LNCAP (cell line): Measurements from ENCODE around the gene SERPINE2.

Source experiments
- TF ChIP-seq, protein P1 (sequence below): fragments of 450-650 bp; IDR thresholded peaks from 2 replicates; pipeline ENCODE4 v1.5.1; 2017; ENCODE audit warnings: mild to moderate bottlenecking

Gene SERPINE2

DNA sequence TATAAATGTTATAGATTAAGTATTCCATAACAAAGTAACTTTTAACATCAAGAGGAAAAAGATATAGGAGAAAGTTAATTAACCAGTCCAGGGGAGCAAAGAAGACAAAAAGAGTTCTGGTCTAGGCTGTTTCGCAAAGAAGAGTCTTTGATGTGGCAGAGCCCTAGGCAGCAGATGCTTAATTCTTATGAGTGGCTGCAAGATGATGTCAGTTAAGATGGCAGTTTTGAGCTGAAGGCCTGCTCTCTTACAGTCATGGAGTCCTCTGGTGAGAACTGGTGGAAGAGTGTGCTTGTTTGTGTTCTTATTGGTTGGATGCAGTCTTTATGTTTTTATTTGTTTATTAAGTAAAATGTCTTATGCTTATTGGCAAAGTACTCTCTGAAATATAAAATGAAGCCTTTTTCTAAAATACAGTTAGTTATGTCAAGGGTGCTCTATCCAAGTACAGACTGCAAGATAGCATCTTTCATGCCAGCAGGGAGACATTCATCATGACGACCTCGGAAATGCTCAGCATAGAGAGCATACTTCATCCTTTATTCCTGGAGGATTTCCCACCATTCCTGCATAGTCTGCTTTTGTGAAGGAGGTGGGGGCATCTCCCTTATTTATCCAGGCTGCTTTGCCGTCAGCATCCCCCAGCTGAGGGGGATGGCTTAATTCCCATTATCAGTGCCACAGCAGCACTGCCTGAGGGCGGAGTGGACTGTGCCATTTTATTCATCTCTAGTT, 38.9 kb upstream of the SERPINE2 start:
- TF ChIP-seq, protein P1, sequence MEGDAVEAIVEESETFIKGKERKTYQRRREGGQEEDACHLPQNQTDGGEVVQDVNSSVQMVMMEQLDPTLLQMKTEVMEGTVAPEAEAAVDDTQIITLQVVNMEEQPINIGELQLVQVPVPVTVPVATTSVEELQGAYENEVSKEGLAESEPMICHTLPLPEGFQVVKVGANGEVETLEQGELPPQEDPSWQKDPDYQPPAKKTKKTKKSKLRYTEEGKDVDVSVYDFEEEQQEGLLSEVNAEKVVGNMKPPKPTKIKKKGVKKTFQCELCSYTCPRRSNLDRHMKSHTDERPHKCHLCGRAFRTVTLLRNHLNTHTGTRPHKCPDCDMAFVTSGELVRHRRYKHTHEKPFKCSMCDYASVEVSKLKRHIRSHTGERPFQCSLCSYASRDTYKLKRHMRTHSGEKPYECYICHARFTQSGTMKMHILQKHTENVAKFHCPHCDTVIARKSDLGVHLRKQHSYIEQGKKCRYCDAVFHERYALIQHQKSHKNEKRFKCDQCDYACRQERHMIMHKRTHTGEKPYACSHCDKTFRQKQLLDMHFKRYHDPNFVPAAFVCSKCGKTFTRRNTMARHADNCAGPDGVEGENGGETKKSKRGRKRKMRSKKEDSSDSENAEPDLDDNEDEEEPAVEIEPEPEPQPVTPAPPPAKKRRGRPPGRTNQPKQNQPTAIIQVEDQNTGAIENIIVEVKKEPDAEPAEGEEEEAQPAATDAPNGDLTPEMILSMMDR = no peak

GRCh38 chr2:224075588-224075987, 36.5 kb upstream of the SERPINE2 start:
- TF ChIP-seq, protein P1 = no peak

GRCh38 chr2:224073676-224074075, 34.6 kb upstream of the SERPINE2 start:
- TF ChIP-seq, protein P1 = no peak

DNA sequence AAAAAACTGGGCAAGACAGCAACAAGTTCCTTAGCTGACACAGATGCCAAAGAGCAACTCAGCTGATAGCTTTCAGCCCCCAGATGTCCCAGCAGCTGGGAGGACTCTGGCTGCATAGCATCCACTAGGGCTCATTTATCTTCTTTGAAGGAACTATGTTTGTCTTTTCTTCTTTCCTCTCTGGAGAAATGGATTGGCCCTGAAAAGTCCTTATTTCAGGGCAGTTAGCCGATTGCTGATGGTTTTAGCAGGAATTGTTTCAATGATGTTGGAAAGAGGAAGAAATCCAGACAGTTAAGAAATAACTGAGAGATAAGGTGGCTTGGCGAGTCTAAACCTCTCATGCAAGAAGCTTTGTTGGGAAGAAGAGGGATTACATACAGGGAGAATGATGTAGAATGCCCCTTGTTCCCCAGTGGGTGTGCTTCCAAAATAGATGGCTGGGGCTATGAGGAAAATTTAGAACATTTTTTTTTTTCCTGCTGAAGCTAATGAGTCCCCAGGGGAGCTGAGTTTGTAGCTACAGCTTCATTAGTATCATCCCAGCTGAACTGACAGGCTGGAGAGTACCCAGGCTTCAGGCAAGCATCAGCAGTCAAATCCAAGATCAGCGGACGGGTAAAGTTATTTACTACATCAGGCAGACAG, 33.6 kb upstream of the SERPINE2 start:
- TF ChIP-seq, protein P1 = no peak

DNA sequence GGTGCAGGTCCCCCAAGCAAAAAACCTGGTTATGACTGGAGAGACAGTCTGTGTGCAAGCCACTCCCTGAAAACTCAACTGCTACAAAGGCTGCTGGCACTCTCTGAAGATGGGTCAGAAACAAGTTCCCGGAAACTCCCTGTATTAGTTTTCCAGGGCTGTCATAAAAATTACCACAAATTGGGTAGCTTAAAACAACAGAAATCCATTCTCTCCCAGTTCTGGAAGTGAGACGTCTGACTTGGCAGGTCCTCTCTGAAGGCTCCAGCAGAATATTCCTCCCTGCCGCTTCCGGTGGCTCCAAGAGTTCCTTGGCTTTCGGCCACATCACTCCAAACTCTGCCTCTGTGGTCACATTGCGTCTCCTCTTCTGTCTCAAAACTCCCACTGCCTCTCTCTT, 30.1 kb upstream of the SERPINE2 start:
- TF ChIP-seq, protein P1 = no peak

DNA sequence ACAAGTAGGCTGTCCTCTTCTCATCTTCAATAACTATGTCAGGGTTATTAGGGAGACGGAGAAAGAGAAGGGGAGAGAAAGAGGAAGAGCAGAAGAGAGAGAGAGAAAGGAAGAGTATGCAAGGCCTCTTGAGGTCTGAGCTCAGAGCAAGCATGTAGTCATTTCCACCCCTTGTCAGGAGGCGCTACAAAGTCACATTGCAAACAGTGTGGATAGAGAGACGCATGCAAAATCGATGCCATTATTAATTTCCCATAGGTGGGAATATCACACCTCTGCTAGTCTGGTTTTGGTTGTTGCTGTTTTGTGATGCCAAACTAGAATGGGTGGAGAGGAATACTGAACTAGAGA, 24.2 kb upstream of the SERPINE2 start:
- TF ChIP-seq, protein P1 = no peak

DNA sequence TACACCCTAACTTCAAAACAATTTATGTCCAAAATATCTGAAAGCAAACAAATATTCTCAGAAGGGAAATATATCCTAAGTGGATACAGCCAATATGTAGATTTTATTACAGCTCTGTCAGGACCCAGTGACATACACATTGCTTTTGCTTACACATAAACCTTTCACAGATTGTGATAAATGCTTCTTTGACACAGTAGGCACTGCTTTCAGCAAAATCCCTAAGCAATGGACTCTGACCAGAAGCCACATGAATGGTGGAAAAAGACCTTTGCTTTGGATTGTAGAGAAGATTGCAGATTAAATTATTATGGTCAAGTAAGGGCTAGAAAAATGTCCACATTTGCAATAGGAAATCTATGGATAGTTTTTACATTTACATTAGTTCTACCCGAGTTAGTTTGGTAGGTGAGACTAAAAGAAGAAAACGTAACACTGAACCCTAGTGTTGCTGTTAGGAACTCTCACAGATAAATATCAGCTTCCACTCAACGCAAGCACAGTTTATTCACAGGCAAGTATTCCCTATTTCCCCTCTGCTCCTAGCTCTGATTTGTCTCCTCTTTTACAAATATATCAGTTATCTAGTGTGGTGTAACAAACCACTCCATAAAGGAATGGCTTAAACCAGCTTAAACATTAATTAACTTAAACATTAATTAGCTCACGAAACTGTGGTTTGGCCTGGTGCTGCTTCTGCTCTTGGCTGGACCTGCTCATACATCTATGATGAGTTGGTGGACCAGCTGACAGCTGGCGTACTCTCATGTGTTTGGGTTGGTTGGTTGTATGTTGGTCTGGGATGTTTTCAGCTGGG, 23.6 kb upstream of the SERPINE2 start:
- TF ChIP-seq, protein P1 = no peak
